ENCODE results near the gene CYLD.

DNA sequence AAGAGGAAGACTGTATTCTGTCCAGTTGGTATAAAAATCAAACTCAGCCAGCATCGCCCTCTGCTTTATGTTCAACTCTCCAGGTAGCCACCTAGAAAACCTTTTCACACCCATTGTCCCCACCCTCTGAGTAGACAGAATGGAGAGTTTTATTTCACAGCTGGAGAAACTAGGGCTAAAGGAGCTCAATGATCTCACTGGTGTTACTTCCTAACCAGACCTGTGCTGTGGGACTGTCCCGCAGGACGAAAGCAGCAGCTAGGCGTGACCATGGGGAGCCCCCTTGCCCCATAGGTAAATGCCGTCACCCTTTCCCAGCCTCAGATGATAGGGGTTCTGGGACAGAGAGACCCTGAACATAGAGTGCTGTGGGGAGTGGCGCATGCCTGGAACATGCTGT, 67.7 kb downstream of the CYLD start:
- TF ChIP-seq TCF12 (IDR thresholded peaks at IDR 0.05; ENCODE audit: low read depth) = no peak
- TF ChIP-seq NFIC (IDR thresholded peaks at IDR 0.05) = no peak
- TF ChIP-seq, protein P1, sequence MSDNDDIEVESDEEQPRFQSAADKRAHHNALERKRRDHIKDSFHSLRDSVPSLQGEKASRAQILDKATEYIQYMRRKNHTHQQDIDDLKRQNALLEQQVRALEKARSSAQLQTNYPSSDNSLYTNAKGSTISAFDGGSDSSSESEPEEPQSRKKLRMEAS (IDR thresholded peaks at IDR 0.05) = no peak
